HG03103 (cell line): Measurements from ENCODE around the gene VTA1.

Experiments used
- ATAC-seq: cut with Tn5 transposase; IDR thresholded peaks from one replicate; pipeline ENCODE4 v1.9.1; 2021; ENCODE audit warnings: low read depth; ENCODE audit not compliant: unreplicated experiment

Gene VTA1

GRCh38 chr6:142260748-142261147, 113.7 kb downstream of the VTA1 start:
- ATAC-seq, result no peak

GRCh38 chr6:142262231-142262630, 115.2 kb downstream of the VTA1 start:
- no peak for ATAC-seq

- no peak for ATAC-seq
Measured at GRCh38 chr6:142265476-142265875, 118.4 kb downstream of the VTA1 start.

GRCh38 chr6:142266060-142266459, 119.0 kb downstream of the VTA1 start:
- no peak for ATAC-seq

- no peak for ATAC-seq
Measured at GRCh38 chr6:142271476-142271875, 124.4 kb downstream of the VTA1 start.
